Vagina (tissue), 2 donors: ENCODE measurements around the gene RPH3AL.

Experiments
- POLR2A ChIP-seq, 2 donors: fragments of 450-650 bp; IDR thresholded peaks; one replicate each; pipeline ENCODE4 v1.6.1; 2017; ENCODE audit warnings: antibody characterized with exemption in 2 of 2, mild to moderate bottlenecking in 2 of 2, moderate library complexity in 2 of 2
- TF ChIP-seq, protein P1 (sequence below), 3 experiments: fragments of 450-650 bp in 2 of 3; fragments of 200-600 bp in 1 of 3; sonication (generic) in 1 of 3; IDR thresholded peaks; one replicate each; pipeline ENCODE4 v1.5.1; 2017 to 2019; ENCODE audit warnings: antibody characterized with exemption in 3 of 3, mild to moderate bottlenecking in 2 of 3, moderate library complexity in 2 of 3

DNA sequence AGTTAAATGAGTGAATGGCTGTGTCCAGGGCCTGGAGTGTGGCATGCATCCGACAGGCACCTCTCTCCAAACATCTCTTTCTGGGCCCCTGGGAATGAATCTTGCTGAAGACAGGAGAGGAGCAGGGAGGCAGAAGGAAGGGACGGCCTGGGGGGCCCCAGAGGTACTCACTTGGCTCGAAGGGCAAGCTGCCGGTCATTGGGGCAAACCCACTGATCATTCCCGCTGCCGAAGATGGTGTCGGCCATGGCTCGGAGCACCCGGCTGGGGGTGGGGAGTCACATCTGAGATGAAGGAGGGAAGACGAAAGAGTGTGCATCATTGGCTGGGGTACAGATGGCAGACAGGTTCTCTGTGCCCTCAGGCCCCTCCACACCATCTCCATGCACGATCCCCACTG, 25.3 kb downstream of the RPH3AL start:
- no peak for TF ChIP-seq POLR2A (IDR thresholded peaks at IDR 0.05)
- TF ChIP-seq, protein P1, sequence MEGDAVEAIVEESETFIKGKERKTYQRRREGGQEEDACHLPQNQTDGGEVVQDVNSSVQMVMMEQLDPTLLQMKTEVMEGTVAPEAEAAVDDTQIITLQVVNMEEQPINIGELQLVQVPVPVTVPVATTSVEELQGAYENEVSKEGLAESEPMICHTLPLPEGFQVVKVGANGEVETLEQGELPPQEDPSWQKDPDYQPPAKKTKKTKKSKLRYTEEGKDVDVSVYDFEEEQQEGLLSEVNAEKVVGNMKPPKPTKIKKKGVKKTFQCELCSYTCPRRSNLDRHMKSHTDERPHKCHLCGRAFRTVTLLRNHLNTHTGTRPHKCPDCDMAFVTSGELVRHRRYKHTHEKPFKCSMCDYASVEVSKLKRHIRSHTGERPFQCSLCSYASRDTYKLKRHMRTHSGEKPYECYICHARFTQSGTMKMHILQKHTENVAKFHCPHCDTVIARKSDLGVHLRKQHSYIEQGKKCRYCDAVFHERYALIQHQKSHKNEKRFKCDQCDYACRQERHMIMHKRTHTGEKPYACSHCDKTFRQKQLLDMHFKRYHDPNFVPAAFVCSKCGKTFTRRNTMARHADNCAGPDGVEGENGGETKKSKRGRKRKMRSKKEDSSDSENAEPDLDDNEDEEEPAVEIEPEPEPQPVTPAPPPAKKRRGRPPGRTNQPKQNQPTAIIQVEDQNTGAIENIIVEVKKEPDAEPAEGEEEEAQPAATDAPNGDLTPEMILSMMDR (IDR thresholded peaks at IDR 0.05) = no peak
